ENCODE results near the gene SYTL2.

DNA sequence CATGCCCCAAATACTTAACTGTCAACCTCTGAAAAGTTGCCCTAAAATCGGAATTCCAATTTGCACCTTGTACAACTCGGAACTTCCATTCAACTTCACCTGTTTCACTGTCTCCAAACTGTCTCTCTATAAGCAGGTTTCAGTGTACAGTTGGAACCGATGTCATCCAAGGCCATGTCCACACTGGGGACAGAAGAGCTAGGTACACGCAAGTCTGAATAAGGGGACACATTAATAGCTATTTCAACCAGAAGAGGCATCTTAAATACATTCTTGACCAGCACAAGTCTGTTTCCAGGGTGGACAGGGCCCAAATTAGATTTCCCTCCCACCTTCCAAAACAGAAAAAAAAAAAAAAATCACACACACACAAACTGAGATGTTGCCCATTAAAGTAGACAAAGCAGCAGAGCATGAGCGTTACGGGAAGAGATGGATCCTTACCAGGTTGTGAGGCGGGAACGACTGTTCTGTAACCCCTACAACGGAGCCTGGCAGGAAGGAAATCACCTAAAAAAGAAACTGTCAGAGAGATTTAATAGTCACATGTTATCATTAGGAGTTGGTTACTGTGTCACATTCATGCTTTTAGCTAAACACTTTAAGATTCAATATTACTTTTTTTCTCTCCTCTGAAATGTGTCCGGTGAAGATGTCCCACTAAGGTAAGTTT lies 147.7 kb downstream of the SYTL2 start:
- no peak for TF ChIP-seq EZH2 (IDR thresholded peaks at IDR 0.05; ENCODE audit: borderline replicate concordance)
- TF ChIP-seq, protein P1, sequence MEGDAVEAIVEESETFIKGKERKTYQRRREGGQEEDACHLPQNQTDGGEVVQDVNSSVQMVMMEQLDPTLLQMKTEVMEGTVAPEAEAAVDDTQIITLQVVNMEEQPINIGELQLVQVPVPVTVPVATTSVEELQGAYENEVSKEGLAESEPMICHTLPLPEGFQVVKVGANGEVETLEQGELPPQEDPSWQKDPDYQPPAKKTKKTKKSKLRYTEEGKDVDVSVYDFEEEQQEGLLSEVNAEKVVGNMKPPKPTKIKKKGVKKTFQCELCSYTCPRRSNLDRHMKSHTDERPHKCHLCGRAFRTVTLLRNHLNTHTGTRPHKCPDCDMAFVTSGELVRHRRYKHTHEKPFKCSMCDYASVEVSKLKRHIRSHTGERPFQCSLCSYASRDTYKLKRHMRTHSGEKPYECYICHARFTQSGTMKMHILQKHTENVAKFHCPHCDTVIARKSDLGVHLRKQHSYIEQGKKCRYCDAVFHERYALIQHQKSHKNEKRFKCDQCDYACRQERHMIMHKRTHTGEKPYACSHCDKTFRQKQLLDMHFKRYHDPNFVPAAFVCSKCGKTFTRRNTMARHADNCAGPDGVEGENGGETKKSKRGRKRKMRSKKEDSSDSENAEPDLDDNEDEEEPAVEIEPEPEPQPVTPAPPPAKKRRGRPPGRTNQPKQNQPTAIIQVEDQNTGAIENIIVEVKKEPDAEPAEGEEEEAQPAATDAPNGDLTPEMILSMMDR (IDR thresholded peaks at IDR 0.05; ENCODE audit: poor library complexity): no peak
